NCI-H2227 treated with DMSO at 0.1 percent for 48 hours (cell line): ENCODE measurements around the gene TLK1.
"Not testable (repeated sequence)": the region's sequence is repeated elsewhere in the genome, so short reads cannot be mapped to it uniquely, and the experiment has no call there.

Source experiments
- DNase-seq: peaks from one replicate; lab custom pipeline; 2025; lab: John Stamatoyannopoulos, UW

Gene TLK1

GRCh38 chr2:171083451-171083850 is 77.2 kb downstream of the TLK1 start:
- DNase-seq = no peak

- DNase-seq = no peak
Measured at GRCh38 chr2:171081649-171082111, 79.0 kb downstream of the TLK1 start.

GRCh38 chr2:171080607-171081006 is 80.1 kb downstream of the TLK1 start:
- no peak for DNase-seq

- not testable (repeated sequence) for DNase-seq
Measured at GRCh38 chr2:171076422-171076821, 84.3 kb downstream of the TLK1 start.

- no peak for DNase-seq
Measured at GRCh38 chr2:171072164-171072563, 88.5 kb downstream of the TLK1 start.

- DNase-seq = no peak
Measured at GRCh38 chr2:171069286-171069956, 91.3 kb downstream of the TLK1 start.

- DNase-seq = no peak
Measured at GRCh38 chr2:171066110-171066509, 94.6 kb downstream of the TLK1 start.

GRCh38 chr2:171057575-171057974 is 103.1 kb downstream of the TLK1 start:
- DNase-seq = no peak

- no peak for DNase-seq
Measured at GRCh38 chr2:171056307-171056706, 104.4 kb downstream of the TLK1 start.

GRCh38 chr2:171049691-171050090 is 111.0 kb downstream of the TLK1 start:
- no peak for DNase-seq

GRCh38 chr2:171046048-171046560 is 114.6 kb downstream of the TLK1 start:
- DNase-seq = no peak

- no peak for DNase-seq
Measured at GRCh38 chr2:171044416-171044815, 116.3 kb downstream of the TLK1 start.

- no peak for DNase-seq
Measured at GRCh38 chr2:171042253-171042969, 118.3 kb downstream of the TLK1 start.

- no peak for DNase-seq
Measured at GRCh38 chr2:171036532-171036931, 124.2 kb downstream of the TLK1 start.

GRCh38 chr2:171034315-171034714 is 126.4 kb downstream of the TLK1 start:
- no peak for DNase-seq

- no peak for DNase-seq
Measured at GRCh38 chr2:171025214-171025613, 135.5 kb downstream of the TLK1 start.

- DNase-seq = no peak
Measured at GRCh38 chr2:171018522-171018921, 142.2 kb downstream of the TLK1 start.

- DNase-seq = no peak
Measured at GRCh38 chr2:171016125-171016524, 144.6 kb downstream of the TLK1 start.

GRCh38 chr2:171013851-171014250 is 146.8 kb downstream of the TLK1 start:
- DNase-seq = no peak

- DNase-seq = no peak
Measured at GRCh38 chr2:171009386-171009785, 151.3 kb downstream of the TLK1 start.

GRCh38 chr2:171008550-171009205 is 152.0 kb downstream of the TLK1 start:
- DNase-seq = no peak

- no peak for DNase-seq
Measured at GRCh38 chr2:171004833-171005232, 155.9 kb downstream of the TLK1 start.

GRCh38 chr2:171004363-171004762 is 156.3 kb downstream of the TLK1 start:
- DNase-seq = no peak
